VCaP (cell line): Measurements from ENCODE around the gene FGD3.

Experiments
- H3K27ac ChIP-seq: fragments of 450-650 bp; 2 replicates; pipeline ENCODE4 v1.5.1; 2017
- TF ChIP-seq, protein P1 (sequence below): fragments of 450-650 bp; conservative IDR thresholded peaks from 2 replicates; pipeline ENCODE4 v1.5.1; 2017; ENCODE audit warnings: mild to moderate bottlenecking, moderate library complexity

The FGD3 gene

DNA sequence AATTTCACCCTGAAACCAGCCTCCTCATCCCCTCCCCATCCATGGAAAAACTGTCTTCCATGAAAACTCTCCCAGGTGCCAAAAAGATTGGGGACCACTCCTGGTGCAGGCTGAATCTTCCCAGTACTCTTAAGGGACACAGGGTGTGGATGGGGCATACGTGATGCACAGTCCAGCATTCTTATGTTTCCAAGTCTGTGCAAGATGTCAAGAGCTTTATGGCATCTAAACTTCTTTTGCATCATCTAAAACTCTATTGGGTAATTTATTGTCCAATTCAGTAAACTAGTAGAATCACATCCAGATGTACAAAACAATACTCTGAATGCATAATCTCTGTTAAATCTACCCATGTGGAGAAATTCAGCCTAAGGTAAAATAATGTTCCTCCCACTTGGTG is 9.3 kb upstream of the FGD3 start:
- TF ChIP-seq, protein P1, sequence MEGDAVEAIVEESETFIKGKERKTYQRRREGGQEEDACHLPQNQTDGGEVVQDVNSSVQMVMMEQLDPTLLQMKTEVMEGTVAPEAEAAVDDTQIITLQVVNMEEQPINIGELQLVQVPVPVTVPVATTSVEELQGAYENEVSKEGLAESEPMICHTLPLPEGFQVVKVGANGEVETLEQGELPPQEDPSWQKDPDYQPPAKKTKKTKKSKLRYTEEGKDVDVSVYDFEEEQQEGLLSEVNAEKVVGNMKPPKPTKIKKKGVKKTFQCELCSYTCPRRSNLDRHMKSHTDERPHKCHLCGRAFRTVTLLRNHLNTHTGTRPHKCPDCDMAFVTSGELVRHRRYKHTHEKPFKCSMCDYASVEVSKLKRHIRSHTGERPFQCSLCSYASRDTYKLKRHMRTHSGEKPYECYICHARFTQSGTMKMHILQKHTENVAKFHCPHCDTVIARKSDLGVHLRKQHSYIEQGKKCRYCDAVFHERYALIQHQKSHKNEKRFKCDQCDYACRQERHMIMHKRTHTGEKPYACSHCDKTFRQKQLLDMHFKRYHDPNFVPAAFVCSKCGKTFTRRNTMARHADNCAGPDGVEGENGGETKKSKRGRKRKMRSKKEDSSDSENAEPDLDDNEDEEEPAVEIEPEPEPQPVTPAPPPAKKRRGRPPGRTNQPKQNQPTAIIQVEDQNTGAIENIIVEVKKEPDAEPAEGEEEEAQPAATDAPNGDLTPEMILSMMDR = no peak
- no peak overlapping the region for H3K27ac ChIP-seq

DNA sequence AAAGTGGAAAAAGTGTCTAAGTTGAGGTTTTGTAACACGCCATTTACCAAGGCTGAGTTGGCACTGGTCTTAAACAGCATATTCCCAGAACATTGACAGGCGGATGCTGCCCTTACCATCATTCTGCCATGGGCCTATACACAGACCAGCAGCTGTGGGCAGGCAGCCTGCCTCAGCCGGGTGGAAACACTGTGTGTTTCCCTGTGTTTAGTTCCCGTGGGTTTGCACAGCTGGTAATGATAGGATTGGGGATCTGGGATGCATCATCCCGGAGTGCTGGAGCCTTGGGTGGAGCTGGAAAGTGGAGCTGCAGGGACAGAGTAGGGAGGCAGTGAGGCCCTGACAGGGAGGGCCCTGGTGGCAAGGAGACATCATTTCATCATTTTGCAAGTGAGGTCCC is 5.5 kb upstream of the FGD3 start:
- TF ChIP-seq, protein P1 = no peak
- no peak overlapping the region for H3K27ac ChIP-seq

DNA sequence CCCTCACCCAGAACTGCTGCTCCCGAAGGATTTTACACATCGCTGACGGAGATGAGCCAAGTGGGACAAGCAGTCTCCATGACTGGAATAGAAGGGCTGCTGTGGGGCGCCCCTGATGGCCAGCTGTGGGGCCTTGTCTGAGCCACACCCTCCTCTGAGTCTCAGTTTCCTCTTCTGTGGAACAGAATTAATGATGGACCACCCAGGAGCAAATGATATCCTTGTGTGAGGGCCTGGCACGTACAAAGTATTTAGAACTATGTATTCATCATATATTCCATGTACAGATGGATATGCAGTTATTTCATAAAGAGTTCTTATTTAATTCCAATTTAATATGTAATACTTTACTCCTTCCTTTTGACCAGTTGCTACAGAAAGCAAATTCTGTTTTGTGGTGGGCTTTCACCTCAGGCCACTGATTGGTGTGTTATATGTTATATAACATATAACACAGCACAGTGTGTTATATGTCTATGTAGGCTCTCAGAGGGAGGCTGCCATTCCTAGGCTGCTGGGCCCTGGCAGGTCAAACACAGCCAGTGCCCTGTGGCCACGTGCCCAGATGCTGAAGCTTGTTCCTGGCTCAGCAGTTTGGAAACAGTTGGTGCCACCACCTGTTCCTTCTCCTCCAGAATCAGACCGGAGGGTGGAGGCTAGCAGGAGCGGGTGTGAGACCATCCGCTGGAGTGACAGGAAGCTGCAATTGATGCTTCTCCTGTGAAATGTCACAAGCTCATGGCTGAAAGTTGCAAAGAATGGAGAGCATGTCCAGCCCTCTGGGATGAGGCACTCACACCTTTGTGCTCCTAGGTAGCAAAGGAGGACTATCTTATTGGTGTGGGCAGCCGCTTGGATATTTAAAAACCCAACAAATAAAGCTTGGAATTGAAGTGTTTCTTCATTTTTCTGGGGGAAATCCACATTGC is 4.4 kb upstream of the FGD3 start:
- H3K27ac ChIP-seq = no peak overlapping the region
- TF ChIP-seq, protein P1 = no peak

DNA sequence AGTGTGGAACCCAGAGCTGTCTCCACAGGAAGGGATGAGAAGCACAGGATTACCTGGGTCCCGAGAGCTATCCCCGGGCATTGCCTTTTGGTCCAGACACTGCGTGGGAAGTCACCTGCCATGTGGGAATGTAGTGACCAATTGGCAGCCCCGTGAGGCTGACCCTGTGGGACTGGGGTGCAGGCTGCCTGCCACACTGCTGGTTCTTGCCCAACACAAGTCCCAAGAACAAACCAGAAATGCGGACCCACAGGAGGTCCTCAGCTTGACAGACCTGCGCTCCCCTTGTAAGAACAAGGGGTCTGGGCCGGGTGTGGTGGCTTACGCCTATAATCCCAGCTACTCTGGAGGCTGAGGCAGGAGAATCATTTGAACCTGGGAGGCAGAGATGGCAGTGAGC is 2.4 kb upstream of the FGD3 start:
- H3K27ac ChIP-seq = no peak overlapping the region
- TF ChIP-seq, protein P1 = no peak

DNA sequence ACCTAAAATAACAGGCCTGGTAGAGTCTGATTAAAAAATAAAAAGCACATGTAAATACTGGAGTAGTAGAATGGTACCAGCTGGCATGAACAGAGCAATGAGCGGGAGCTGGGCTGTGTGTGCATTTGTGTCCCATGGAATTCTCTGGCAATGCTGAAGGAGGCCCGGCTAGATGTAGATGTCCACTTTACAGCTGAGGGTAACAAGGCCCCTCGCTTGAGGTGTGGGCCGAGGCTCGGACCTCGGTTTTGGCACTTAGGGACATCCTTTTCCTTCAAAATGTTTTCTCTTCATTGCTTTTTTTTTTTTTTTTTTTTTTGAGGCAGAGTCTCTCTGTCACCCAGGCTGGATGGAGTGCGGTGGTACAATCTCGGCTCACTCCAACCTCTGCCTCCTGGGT is 1.5 kb upstream of the FGD3 start:
- TF ChIP-seq, protein P1 = no peak

DNA sequence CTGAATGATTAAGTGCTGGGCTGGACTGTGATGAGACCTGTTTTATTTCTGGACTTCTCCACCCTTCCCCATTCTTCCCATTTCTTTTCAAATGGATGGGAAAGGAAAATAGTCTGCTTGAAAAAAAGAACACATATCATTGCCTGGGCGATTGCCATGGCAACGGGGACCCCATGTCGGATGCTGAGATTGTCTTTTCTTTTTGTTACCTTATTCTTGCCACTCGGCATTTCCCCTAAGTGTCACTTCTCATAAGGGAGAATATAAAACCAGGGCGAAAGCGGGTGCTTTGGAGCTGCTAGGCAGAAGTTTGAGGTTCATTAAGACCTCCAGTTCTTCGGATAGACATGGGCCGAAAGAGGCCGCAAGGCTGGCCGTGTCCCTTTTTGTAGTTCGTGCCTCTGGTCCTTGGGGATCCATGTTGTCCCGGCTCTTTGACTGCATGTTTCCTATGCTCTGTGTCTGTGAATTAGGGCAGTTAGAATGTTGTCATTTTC is 763 bp downstream of the FGD3 start:
- TF ChIP-seq, protein P1 = no peak
- H3K27ac ChIP-seq = no peak overlapping the region

More for the DNA sequence above, 1.5 kb upstream of the FGD3 start:
- no peak overlapping the region for H3K27ac ChIP-seq

DNA sequence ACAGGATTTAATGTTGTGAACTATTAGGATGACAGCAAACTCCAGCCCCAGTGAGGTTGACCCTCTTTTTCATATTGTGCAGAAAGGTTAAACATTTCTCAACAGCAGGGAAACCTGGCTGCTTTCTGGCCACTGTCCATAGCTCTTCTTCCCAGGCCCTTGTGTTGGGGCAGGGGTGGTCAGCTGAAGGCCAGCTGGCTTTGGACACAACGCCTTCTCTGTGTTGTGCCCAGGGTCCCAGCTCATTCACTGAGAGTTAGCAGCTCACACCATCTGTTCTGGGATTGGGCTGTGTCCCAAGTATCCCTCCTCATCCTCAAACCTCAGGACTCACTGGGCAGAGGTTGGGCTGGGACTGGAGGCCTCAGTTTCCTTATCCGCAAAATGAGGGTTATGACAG is 1.3 kb downstream of the FGD3 start:
- H3K27ac ChIP-seq = no peak overlapping the region
- TF ChIP-seq, protein P1 = no peak
